ENCODE results near the gene UBLCP1. TPM values are rescaled to one million over a fixed set of nuclear protein-coding genes. Genes with fewer than 3 reads are reported as not detected.
"Not testable (repeated sequence)": the region's sequence is repeated elsewhere in the genome, so short reads cannot be mapped to it uniquely, and the experiment has no call there.

UBLCP1 gene
- total and polyA plus RNA-seq, 8 donors = 6.2 to 11.7 (median 10.5) TPM

DNA sequence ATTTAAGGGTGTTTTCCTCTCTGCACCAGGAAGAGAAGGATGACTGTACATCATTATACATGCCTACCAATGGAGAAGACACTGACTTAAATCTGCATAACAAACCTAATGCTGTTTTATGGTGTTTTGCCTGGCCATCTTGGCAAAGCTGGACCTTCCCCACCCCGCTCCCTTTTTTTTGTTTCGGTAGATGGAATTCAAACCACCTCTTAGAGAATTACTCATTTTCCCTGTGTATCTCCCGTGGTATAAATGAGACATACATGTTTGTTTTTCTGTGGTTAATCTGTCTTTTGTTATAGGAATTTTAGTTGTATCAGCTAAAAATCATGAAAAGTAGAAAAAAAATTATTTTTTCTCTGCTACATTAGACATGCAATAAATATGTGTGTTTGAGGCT lies 38.4 kb downstream of the UBLCP1 start:
- Histone ChIP-seq H3K4me3 (no peak overlapping the region), H3K36me3 (no peaks in the 10 kb centered on the region), H3K4me1 (no peaks in the 10 kb centered on the region), H3K27ac (no peak overlapping the region), H3K27me3 (no peaks in the 10 kb centered on the region), H3K9me3 (no peaks in the 10 kb centered on the region)
- FAIRE-seq (no peak), ATAC-seq (no peak), DNase-seq (no peak)
- TF ChIP-seq, protein P1, sequence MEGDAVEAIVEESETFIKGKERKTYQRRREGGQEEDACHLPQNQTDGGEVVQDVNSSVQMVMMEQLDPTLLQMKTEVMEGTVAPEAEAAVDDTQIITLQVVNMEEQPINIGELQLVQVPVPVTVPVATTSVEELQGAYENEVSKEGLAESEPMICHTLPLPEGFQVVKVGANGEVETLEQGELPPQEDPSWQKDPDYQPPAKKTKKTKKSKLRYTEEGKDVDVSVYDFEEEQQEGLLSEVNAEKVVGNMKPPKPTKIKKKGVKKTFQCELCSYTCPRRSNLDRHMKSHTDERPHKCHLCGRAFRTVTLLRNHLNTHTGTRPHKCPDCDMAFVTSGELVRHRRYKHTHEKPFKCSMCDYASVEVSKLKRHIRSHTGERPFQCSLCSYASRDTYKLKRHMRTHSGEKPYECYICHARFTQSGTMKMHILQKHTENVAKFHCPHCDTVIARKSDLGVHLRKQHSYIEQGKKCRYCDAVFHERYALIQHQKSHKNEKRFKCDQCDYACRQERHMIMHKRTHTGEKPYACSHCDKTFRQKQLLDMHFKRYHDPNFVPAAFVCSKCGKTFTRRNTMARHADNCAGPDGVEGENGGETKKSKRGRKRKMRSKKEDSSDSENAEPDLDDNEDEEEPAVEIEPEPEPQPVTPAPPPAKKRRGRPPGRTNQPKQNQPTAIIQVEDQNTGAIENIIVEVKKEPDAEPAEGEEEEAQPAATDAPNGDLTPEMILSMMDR (IDR thresholded peaks at IDR 0.05) = no peak
- WGBS, 2 donors = 74 to 78% methylated on average over 3 of the region's 3 CpGs
- intact Hi-C loops (cut with DNase I) = no loop called here

DNA sequence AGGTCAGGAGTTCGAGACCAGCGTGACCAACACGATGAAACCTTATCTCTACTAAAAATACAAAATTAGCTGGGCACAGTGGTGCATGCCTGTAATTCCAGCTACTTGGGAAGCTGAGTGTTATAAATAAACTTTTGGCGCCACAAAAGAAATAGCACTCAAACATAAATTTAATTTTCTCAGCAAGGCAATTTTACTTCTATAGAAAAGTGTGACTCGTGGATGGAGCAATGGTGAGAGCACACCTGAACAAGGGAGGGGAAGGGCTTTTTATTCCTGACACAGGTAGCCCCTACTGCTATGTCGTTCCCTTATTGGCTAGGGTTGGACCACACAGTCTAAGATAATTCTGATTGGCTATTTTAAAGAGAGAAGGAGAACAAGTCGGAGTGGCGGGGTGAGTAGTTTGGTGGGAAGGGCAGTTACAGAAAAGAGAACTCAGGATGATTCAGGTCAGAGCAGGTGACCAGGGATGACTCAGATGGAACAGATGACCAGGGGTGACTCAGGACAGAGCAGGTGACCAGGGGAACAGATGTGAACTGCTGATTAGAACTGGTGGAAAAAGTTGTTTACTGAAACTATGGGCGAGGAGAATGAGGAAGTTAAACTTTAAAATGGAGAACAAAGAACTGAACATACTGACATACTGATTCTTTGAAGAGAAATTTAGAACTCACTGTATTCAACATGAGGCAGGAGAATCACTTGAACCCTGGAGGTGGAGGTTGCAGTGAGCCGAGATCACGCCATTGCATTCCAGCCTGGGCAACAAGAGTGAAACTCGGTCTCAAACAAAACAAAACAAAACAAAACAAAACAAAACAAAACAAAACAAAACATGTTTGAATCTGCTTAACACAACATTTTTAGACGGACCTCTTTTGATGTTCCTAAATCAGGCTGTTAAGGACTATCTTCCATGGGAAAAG lies 39.1 kb downstream of the UBLCP1 start:
- ATAC-seq; DNase-seq; FAIRE-seq; H3K4me1 ChIP-seq; H3K27me3 ChIP-seq; intact Hi-C loops (cut with DNase I); H3K36me3 ChIP-seq; H3K9me3 ChIP-seq; H3K27ac ChIP-seq; H3K4me3 ChIP-seq: not testable (repeated sequence)
- 75 to 87% methylated on average over 13 of the region's 13 CpGs for WGBS, 2 donors

DNA sequence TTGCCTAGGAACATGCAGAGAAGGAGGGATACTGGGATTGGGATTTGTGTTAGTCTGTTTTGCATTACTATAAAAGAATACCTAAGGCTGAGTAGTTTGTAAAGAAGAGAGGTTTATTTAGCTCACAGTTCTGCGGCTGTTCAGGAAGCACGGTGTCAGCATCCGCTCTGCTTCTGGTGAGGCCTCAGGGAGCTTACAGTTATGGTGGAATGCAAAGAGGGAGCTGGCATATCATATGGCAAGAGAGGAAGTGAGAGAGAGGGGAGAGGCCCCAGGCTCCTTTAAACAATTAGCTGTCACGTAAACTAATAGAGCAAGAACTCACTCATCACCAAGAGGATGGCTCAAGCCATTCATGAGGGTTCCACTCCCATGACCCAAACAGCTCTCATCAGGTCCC lies 40.2 kb downstream of the UBLCP1 start:
- TF ChIP-seq, protein P1 (IDR thresholded peaks at IDR 0.05) = no peak
- no peak for FAIRE-seq
- WGBS, 2 donors = 90 to 91% methylated on average over 4 of the region's 4 CpGs

DNA sequence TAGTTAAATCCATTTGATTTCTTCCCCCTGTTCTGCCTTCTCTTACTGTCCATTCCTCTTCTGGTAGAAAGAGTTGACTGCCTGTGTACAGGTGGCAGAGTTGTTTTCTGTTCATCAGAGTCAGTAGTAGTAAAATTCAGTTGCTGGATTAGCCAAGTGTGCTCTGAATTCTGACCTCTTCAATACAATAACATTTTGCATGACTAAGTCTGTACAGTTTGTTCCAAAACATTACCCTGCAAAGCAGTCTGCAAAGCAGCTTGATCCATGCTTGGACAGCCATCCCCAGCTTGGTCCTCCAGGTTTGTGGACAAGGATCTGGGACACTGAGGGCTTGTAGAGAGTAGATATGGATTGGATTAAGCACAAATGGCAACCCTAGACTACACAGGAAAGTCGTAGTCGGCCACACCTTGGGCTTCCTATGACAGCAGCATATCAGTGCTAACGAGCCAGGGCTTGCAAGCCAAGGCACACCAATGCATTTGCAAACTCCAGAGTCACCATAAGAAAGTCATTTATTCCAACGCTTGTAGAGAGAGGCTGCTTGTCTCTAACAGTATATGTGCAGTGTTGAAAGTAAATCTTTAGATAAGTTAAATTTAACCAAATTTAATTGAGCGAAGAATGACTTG lies 42.0 kb downstream of the UBLCP1 start:
- H3K4me3 ChIP-seq = no peak overlapping the region
- H3K27me3 ChIP-seq = no peaks in the 10 kb centered on the region
- no peaks in the 10 kb centered on the region for H3K4me1 ChIP-seq
- no peak for FAIRE-seq
- WGBS, 2 donors = 65 to 71% methylated on average over 5 of the region's 5 CpGs
- no peak overlapping the region for H3K27ac ChIP-seq
- intact Hi-C loops (cut with DNase I) = no loop called here
- H3K36me3 ChIP-seq = no peaks in the 10 kb centered on the region
- H3K9me3 ChIP-seq = no peaks in the 10 kb centered on the region
- no peak for DNase-seq
- TF ChIP-seq, protein P1 (IDR thresholded peaks at IDR 0.05) = no peak
- ATAC-seq = no peak

More for the DNA sequence above, 40.2 kb downstream of the UBLCP1 start:
- H3K27me3 ChIP-seq = no peaks in the 10 kb centered on the region
- H3K36me3 ChIP-seq = no peaks in the 10 kb centered on the region
- intact Hi-C loops (cut with DNase I) = no loop called here
- no peaks in the 10 kb centered on the region for H3K4me1 ChIP-seq
- H3K9me3 ChIP-seq = no peaks in the 10 kb centered on the region
- DNase-seq (no peak), ATAC-seq (no peak)
- H3K27ac ChIP-seq = no peak overlapping the region
- H3K4me3 ChIP-seq = no peak overlapping the region

DNA sequence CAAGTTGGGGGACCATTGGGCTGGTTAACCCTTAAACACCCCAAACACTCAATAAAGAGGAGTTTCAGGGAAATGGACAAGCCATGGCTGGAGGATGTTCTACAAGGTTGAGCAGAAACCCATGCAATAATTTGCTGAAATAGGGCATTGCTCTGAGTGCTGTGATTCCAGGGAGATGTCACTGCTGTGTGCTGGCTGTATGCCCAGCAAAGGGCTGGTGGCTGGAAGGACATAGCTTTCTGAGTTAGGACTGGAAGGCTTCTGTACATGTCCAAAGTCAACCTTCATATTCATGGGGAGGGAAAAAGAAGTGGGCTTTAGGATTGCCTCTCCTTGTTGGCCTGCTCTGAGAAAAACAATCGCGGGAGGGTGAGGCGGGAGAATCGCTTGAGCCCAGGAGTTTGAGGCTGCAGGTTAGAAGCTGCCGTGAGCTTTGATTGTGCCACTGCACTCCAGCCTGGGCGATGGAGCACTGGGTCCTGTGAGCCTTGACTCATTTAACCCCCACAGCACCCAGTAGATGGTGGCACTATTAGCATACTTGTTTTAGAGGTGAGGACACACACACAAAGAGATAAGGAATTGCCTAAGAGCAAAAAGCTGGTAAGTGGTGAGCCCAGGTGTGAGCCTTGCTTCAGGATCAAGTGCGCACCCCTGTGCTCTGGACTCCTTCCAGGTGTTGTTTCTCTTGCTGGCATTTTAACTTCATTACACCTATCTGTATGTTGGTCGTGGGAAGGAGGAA lies 46.8 kb downstream of the UBLCP1 start:
- H3K36me3 ChIP-seq = no peaks in the 10 kb centered on the region
- H3K27me3 ChIP-seq = no peaks in the 10 kb centered on the region
- no peak for DNase-seq
- TF ChIP-seq, protein P1 (IDR thresholded peaks at IDR 0.05) = no peak
- no peaks in the 10 kb centered on the region for H3K9me3 ChIP-seq
- ATAC-seq = no peak
- no peak overlapping the region for H3K27ac ChIP-seq
- 66 to 75% methylated on average over 8 of the region's 8 CpGs for WGBS, 2 donors
- intact Hi-C loops (cut with DNase I) = loop anchor here in 1 of 3 donors (10.0 kb wide), 1 partner anchor 155 kb away; no protein-coding TSS in a partner anchor
- H3K4me3 ChIP-seq = no peak overlapping the region
- H3K4me1 ChIP-seq = no peaks in the 10 kb centered on the region
- no peak for FAIRE-seq
